ELF-1 (cell line): ENCODE results near the gene C2orf68.
"Not testable (repeated sequence)": the region's sequence is repeated elsewhere in the genome, so short reads cannot be mapped to it uniquely, and the experiment has no call there.

Experiments
- DNase-seq: peaks from one replicate; pipeline ENCODE4 v3.0.0-alpha.2; 2016; ENCODE audit warnings: low read depth, low spot score

C2orf68 gene

GRCh38 chr2:85599468-85600234, 12.2 kb downstream of the C2orf68 start:
- no peak for DNase-seq

- DNase-seq: no peak
These were observed 13.1 kb downstream of the C2orf68 start for GRCh38 chr2:85598594-85599340.

DNA sequence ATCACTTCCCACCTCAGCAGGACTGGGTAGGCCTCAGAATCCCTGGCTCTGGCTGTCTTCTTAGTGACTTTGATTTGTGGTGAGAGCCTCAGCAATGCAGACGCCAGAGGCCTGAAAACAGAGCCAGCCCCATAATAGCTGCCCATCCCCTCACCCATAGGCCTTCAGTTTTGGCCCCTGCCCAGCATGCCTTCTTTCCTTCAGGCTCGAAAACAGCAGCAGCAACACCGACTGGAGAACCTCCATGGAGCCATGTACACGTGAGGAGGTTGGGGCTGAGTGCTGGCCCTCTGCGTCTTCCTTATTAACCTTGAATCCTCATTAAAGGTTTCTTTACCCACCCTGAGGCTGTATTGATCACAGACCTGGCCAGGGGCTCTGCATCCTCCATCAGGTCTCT, 14.6 kb downstream of the C2orf68 start:
- no peak for DNase-seq

DNA sequence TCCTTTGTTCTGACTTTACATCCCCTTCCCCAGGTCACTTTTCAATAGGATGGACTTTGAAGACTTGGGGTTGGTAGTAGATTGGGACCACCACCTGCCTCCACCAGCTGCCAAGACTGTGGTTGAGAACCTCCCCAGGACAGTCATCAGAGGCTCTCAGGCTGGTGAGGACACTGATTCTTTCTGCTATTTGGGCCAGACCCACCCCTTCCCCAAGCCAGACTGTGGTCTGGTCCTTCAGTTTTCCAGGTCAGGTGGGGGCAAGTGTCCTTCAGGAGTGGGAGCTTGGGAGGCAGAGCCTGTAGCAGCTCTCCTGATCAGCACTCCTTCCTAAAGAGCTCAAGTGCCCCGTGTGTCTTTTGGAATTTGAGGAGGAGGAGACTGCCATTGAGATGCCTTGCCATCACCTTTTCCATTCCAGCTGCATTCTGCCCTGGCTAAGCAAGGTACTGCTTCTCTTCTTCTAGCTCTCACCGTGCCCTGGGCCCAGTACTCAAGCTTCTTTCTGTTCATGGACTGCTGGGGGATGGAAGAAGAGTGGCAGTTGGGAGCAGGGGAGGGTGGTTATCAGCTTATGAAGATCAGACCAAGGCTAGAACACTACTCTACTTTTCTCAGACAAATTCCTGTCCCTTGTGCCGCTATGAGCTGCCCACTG, 15.3 kb downstream of the C2orf68 start:
- DNase-seq: no peak

- DNase-seq: no peak
These were observed 15.9 kb downstream of the C2orf68 start for GRCh38 chr2:85596026-85596333.

DNA sequence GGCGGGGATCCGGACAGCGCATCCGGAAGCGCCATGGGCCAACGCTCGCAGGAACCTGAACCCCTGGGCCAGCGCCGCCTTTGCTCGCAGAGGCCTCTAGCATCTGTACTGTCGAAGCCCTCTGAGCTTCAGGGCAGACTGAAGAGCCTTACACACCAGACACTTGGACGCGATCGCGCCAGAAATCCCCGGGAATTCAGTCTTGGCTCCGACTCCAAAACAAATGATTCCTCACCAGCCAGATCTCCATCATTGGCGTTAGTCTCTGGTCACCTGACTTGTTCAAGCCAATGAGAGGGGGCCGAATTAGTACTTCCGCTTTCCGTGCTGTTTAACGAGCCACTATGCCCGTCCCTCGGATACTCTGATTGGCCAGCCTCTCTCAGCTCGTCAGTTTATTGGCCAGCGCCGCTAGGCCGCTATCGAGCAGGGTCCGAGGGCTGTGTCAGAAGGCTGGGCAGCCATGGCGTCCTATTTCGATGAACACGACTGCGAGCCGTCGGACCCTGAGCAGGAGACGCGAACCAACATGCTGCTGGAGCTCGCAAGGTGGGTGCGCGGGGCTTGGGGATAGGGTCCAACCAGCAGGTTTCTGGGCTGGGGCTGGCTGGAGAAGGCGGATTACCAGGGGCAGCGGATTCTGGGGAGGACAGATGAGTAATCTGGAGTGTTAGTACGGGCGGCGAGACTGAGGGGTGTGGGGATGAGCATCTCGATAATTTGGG, 16.4 kb downstream of the C2orf68 start, which contains the start of gene RNF181:
Gene RNF181, plus strand, starts transcription at position 445 of the 725 bp plus-strand sequence. Its CDS starts 19 bp downstream, at position 464.
- peak; percentile 97 for DNase-seq

- no peak for DNase-seq
These were observed 17.1 kb downstream of the C2orf68 start for GRCh38 chr2:85594715-85595300.

GRCh38 chr2:85593023-85593422, 18.8 kb downstream of the C2orf68 start:
- no peak for DNase-seq

GRCh38 chr2:85592299-85592698, 19.6 kb downstream of the C2orf68 start:
- DNase-seq: not testable (repeated sequence)

- DNase-seq: no peak
These were observed 20.3 kb downstream of the C2orf68 start for GRCh38 chr2:85591563-85591962.

- no peak for DNase-seq
These were observed 20.9 kb downstream of the C2orf68 start for GRCh38 chr2:85590950-85591349.

DNA sequence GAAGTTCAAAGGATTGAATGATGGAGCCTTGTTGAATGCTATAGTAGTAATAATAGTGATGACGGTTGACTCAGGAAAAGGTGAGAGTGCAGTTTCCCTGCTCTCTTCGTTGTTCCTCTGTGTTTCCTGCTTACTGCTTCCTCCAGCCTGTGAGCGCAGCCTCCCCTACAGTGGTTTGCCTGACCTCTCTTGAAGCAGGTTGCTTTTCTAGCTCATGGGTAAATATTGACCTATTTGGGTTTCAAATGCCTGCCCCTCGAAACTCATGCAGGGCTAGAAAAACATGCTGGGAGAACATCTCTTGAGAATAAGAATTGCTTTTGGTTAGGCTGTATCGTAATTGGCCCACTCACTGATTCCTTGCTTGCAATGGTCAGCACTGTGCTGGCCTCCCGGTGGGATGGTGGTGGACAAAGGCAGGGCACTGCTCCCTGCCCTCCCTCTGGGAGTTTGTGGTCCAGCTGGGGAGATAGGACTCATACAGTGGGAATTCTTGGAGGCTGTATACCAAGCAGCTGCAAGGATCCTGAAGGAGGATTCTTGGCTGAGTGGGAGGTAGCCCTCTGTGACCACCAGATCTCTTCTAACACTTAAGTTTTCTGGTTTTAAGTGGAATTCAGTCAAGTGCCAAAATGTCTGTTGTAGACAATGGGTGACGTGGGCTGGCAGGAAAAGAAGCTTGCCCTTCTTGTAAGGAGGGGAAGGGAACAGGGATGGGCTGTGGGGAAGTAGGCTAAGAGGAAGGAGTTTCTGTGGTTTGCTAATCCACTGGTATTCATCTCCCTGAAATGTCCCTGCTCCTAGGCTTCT, 21.7 kb downstream of the C2orf68 start:
- no peak for DNase-seq

GRCh38 chr2:85589181-85589580, 22.7 kb downstream of the C2orf68 start:
- no peak for DNase-seq

DNA sequence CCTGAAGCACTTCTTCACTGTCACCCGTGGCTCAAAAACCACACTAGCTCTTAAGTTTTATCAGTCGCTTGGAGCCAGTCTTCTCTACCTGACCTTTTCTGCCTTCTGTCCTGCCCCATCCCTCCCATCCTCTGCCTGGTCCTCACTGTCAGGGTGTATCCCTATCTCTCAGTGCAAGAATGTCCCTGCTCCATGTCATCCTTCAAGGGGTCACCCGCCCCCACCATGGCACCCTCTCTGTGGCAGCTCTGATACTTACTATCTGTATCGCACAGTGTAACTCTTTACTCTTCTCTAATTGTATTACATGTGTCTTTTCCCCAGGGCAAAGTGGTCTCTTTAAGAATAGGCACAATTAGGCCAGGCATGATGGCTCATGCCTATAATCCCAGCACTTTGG, 23.2 kb downstream of the C2orf68 start:
- DNase-seq: no peak

DNA sequence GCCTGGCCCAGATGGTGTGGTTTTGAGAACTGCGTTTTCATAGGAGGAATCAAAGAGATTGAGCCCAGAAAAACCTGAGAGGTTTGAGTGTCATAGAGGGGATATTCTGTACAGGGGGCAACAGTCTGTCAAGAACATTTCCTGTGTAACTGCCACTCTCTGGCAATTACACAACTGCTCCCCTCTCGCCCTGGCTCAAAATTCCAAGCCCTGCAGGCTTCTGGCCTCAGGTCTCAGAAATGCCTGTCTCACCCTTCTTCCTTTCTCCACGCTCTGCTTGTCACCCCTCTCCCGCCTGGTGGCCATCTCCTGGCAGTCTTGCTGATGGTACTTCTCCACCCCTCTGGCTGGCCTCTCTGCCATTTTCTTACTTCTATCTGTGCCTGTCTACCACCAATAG, 23.6 kb downstream of the C2orf68 start:
- DNase-seq: no peak

DNA sequence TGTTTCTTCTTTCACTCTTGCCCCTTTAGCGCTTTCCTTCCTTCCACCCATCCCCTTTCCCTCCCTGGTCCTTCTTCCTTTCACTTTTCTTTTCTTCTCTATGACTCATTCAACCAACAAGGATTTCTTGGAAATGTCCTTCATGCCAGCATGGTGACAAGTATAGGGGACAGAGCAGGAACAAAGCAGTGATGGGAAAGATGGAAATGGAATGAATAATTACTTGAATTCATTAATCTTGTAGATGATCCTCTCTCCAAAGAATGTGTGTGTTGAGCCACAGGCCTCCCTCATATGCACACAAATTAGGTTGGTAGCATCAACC, 26.1 kb downstream of the C2orf68 start:
- DNase-seq: no peak

DNA sequence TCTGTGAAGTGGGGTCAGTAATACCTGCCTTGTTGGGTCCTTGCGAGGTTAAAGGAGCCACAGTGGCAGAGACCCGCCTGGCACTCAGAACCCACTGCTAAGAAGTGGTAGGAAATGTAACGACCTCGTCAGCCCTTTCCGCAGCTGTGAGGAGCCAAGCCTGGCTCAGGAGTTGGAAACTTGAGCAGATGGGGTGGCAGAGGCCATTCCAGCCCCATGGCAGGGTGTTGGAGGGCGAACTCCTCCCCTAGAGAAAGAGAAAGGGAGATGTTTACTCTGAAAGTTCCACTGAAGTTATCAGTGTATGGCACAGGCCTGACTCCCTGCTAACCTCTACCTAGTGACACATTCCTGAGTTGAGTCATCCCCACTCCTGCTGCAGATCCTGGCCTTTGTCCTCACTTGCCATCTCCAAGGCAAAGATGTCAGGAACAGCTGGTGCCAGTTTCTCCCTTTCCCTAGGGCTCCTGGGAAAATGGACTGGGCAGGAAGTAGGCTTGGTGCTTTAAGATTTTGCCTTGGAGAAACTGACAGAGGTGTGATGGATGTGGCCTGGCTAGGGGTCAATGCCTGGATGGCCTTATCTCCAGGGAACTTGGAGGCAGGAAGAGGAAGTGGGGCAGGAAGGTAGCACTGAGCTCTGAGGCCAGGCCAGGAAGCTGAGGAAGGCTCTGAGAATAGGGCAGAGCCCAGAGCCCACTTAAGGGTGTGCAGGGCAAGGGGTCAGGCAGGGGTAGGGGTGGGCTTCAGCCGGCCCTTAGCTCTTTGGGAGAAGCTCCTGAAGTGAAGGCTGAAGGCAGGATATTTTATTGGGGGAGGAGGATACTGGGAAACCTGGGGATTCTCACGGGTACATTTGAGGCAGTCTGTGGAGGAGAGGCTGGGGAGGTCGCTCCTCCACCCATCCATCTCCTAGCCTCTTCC, 26.7 kb downstream of the C2orf68 start:
- DNase-seq: peak; percentile 59

DNA sequence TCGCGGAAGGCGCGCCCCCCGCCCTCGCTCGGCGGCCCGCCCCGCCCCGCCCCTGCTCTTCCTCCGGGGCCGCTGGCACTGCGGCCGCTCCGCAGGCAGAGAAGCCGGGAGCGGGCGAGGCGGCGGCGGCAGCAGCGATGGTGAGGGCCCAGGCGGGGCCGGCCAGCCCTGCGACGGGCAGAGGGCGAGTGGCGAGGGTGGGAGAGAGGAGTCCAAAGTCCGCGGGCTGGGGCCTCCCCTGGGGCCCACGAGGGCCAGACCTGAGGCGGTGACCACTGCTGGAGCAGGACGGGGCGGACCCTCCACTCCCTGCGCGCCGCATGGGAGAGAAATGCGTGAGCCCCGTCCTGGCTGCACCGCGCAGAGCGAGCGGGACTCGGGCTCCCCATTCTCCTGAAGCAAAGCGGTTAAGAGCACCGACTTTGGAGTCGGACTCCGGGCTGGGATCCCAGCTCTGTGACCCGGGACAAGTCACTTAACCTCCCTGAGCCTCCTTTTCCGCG, 27.5 kb downstream of the C2orf68 start, which contains the start of gene VAMP5:
Gene VAMP5, plus strand, starts transcription at position 78 of the 503 bp plus-strand sequence. Its CDS starts 60 bp downstream, at position 138.
- no peak for DNase-seq

- DNase-seq: no peak
These were observed 28.1 kb downstream of the C2orf68 start for GRCh38 chr2:85583667-85584353.
